Mesodermal cell (in vitro differentiated cells): Measurements from ENCODE around the gene ADAMTS19. TPM values are rescaled to one million over a fixed set of nuclear protein-coding genes. Genes with fewer than 3 reads are reported as not detected.
"Not testable (repeated sequence)": the region's sequence is repeated elsewhere in the genome, so short reads cannot be mapped to it uniquely, and the experiment has no call there.

Experiments
- H3K27ac ChIP-seq: 2 replicates; pipeline ENCODE4 v1.7.0; 2013; ENCODE audit warnings: mild to moderate bottlenecking, low read depth, low read length, moderate library complexity; ENCODE audit not compliant: severe bottlenecking
- H3K36me3 ChIP-seq: 2 replicates; pipeline ENCODE4 v1.7.1; 2013; ENCODE audit warnings: mild to moderate bottlenecking, low read length, moderate library complexity; ENCODE audit not compliant: control insufficient read depth, insufficient read depth
- H3K4me1 ChIP-seq: one replicate; pipeline ENCODE4 v1.7.1; 2013; ENCODE audit warnings: mild to moderate bottlenecking, low read length; ENCODE audit not compliant: insufficient read depth, control insufficient read depth, poor library complexity, severe bottlenecking
- H3K4me3 ChIP-seq: 2 replicates; pipeline ENCODE4 v1.7.0; 2013; ENCODE audit warnings: low read length, control low read depth, mild to moderate bottlenecking; ENCODE audit not compliant: insufficient read depth, poor library complexity, severe bottlenecking; ENCODE audit errors: extremely low read depth
- H3K9me3 ChIP-seq: 2 replicates; pipeline ENCODE4 v1.7.1; 2013; ENCODE audit warnings: mild to moderate bottlenecking, low read length, moderate library complexity; ENCODE audit not compliant: control insufficient read depth
- WGBS, 2 experiments: methylation state at CpG; one replicate each; pipeline ENCODE4 v1.1.5; 2013; ENCODE audit warnings: missing lambda C conversion rate in 2 of 2; ENCODE audit not compliant: insufficient coverage in 2 of 2; 5-methylcytosine and 5-hydroxymethylcytosine counted together
- polyA plus RNA-seq, 2 experiments: library from polyadenylated mRNA; stranded (reverse); fragments of 50-300 nt; gene quantifications; one replicate each; pipeline ENCODE4 v1.2.3, GENCODE V29; 2013

Gene ADAMTS19
- 5.0 TPM for polyA plus RNA-seq (2013, experiment 1 of 2)
- polyA plus RNA-seq (2013, experiment 2 of 2), result 5.0 TPM

GRCh38 chr5:129459777-129460671, at the start of gene ADAMTS19:
ADAMTS19 (plus strand) TSS chr5:129460298; CDS start chr5:129460392, 94 bp downstream.
- WGBS, 2 experiments, result 0% methylated on average over 39 to 43 of the region's 75 CpGs
- Histone ChIP-seq H3K27ac (peak within 1 kb of the TSS; percentile 8), H3K36me3 (no peaks in the 10 kb centered on the region), H3K4me3 (peak within 1 kb of the TSS; percentile 50), H3K4me1 (peaks cover 3% of the 10 kb centered on the region), H3K9me3 (no peaks in the 10 kb centered on the region)

- Histone ChIP-seq H3K27ac (no peak overlapping the region), H3K4me1 (peaks cover 8% of the 10 kb centered on the region), H3K36me3 (no peaks in the 10 kb centered on the region), H3K9me3 (no peaks in the 10 kb centered on the region), H3K4me3 (no peak overlapping the region)
- 8 to 17% methylated on average over 1 to 2 of the region's 5 CpGs for WGBS, 2 experiments
These were observed 49.6 kb upstream of the ADAMTS19 start for GRCh38 chr5:129410488-129410887.

GRCh38 chr5:129412721-129413120, 47.4 kb upstream of the ADAMTS19 start:
- no peak overlapping the region for H3K4me3 ChIP-seq
- no CpG with 5 or more reads among the region's 2 CpGs for WGBS, 2 experiments

DNA sequence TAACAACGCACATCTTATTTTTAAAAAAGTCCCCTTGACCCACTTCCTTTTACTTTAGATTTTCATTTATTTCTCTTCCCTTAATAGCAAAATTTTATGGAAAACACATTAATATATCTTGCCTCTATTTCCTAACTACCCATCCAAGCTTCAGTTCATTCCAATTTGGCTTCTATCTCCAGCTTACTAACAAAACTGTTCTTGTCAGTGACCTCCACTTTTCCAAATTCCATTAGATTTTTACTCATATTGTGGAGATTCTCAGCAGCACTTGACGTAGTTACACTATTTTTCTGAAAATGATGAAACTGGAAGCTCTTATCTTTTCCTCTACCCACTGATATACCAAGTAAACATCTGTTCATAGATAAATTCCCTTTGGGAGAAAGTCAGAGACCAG, 46.5 kb upstream of the ADAMTS19 start:
- WGBS, 2 experiments, result 80% methylated on average over 1 of the region's 2 CpGs; no CpG with 5 or more reads in 1 of the 2 experiments
- Histone ChIP-seq H3K27ac (no peak overlapping the region), H3K4me1 (peaks cover 8% of the 10 kb centered on the region), H3K36me3 (no peaks in the 10 kb centered on the region), H3K9me3 (no peaks in the 10 kb centered on the region), H3K4me3 (no peak overlapping the region)

More at GRCh38 chr5:129412721-129413120, 47.4 kb upstream of the ADAMTS19 start:
- H3K9me3 ChIP-seq, result no peaks in the 10 kb centered on the region
- H3K36me3 ChIP-seq, result no peaks in the 10 kb centered on the region
- peaks cover 8% of the 10 kb centered on the region for H3K4me1 ChIP-seq
- no peak overlapping the region for H3K27ac ChIP-seq

DNA sequence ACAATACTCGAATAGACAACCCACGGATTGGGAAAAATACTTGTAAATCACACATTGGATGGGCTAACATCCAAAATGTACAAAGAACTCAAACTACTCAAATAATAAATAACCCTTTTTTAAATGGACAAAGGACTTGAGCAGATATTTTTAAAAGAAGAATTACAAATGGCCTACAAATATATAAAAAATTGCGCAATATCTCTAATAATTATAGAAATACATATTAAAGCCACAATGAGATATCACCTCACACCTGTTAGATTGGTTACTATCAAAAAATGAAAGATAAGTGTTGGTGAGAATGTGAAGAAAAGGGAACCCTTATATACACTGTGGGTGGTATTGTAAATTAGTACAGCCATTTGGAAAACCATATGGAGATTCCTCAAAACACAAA, 40.8 kb upstream of the ADAMTS19 start:
- Histone ChIP-seq H3K4me1 (no peaks in the 10 kb centered on the region), H3K27ac (no peak overlapping the region), H3K4me3 (no peak overlapping the region), H3K9me3 (no peaks in the 10 kb centered on the region), H3K36me3 (no peaks in the 10 kb centered on the region)
- 93% methylated on average over 2 of the region's 3 CpGs; no CpG with 5 or more reads in 1 of the 2 experiments for WGBS, 2 experiments

- Histone ChIP-seq H3K4me1 (no peaks in the 10 kb centered on the region), H3K9me3 (no peaks in the 10 kb centered on the region), H3K4me3 (no peak overlapping the region), H3K27ac (no peak overlapping the region), H3K36me3 (no peaks in the 10 kb centered on the region)
These were observed 35.1 kb upstream of the ADAMTS19 start for GRCh38 chr5:129425031-129425430.

DNA sequence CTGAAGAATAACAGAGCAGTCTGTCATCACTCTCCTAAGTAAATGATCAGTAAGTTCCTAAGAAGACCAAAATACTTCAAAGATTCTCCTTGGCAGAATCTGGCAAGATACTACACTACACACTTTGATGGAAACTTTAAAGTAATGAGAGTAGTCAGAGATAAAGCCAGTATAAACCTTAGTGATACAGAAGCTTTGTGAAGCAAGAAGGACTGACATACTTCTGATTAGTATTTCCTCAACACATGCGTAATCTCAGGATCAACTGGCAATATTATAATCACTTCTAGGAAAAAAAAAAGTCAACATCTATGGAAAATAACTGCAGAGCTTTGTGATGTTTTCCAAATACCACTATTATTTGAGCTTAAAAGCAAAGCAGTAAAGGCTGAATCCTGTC, 34.0 kb upstream of the ADAMTS19 start:
- H3K27ac ChIP-seq, result no peak overlapping the region
- no peak overlapping the region for H3K4me3 ChIP-seq
- H3K36me3 ChIP-seq, result no peaks in the 10 kb centered on the region
- no peaks in the 10 kb centered on the region for H3K9me3 ChIP-seq
- no CpG with 5 or more reads among the region's 1 CpG for WGBS, 2 experiments
- no peaks in the 10 kb centered on the region for H3K4me1 ChIP-seq

DNA sequence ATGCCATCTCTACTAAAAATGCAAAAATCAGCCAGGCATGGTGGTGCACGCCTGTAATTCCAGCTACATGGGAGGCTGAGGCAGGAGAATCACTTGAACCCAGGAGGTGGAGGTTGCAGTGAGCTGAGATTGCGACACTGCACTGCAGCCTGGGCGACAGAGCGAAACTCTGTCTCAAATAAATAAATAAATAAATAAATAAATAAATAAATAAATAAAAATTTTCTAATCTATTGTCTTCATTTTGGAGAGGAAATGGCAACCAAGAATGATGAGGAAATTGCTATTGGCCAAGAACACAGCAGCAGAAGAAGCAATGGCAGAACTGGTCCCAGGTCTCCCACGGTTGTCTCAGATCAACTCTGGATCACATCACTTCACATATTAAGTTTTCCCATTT, 31.5 kb upstream of the ADAMTS19 start:
- WGBS, 2 experiments, result 80% methylated on average over 1 of the region's 5 CpGs; no CpG with 5 or more reads in 1 of the 2 experiments
- H3K4me3 ChIP-seq, H3K27ac ChIP-seq, H3K36me3 ChIP-seq, H3K9me3 ChIP-seq, H3K4me1 ChIP-seq: not testable (repeated sequence)

- H3K36me3 ChIP-seq, result no peaks in the 10 kb centered on the region
- no peak overlapping the region for H3K27ac ChIP-seq
- H3K9me3 ChIP-seq, result no peaks in the 10 kb centered on the region
These were observed 28.7 kb upstream of the ADAMTS19 start for GRCh38 chr5:129431406-129431805.

DNA sequence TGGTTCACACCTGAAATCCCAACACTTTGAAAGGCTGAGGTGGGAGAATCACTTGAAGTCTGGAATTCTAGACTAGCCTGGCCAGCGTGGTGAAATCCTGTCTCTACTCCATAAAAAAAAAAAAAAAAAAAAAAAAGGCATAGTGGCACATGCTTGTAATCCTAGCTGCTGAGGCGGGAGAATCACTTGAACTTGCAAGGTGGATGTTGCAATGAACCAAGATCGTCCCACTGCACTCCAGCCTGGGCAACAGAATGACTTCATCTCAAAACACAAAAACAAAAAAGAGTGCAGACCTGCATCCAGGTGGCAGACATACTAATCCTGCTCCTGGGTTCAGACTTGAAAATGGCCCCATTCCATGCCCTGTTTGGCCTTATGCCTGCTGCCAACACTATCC, 21.8 kb upstream of the ADAMTS19 start:
- Histone ChIP-seq H3K4me3 (no peak overlapping the region), H3K9me3 (no peaks in the 10 kb centered on the region), H3K27ac (no peak overlapping the region), H3K4me1 (no peaks in the 10 kb centered on the region), H3K36me3 (no peaks in the 10 kb centered on the region)
- 79% methylated on average over 2 of the region's 3 CpGs; no CpG with 5 or more reads in 1 of the 2 experiments for WGBS, 2 experiments

More at GRCh38 chr5:129431406-129431805, 28.7 kb upstream of the ADAMTS19 start:
- Histone ChIP-seq H3K4me3 (no peak overlapping the region), H3K4me1 (no peaks in the 10 kb centered on the region)

DNA sequence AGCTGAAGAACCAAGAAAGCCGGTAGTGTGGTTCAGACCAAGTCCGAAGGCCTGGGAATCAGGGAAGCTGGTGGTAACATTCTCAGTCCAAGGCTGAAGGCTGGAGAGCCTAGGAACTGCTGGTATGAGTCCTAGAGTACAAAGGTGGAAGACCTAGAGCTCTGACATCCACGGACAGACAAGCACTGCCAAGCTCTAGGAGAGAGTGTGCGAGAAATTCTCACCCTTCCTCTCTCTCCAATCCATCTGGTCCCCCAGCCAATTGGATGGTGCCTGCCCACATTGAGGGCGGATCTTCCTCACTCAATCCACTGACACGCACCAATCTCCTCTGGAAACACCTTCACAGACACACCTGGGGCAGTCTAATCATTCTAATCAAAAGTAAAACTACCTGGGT, 19.7 kb upstream of the ADAMTS19 start:
- WGBS, 2 experiments, result 90 to 97% methylated on average over 5 of the region's 6 CpGs
- H3K4me3 ChIP-seq, result no peak overlapping the region

More for the DNA sequence above, 19.7 kb upstream of the ADAMTS19 start:
- no peaks in the 10 kb centered on the region for H3K9me3 ChIP-seq
- H3K36me3 ChIP-seq, result no peaks in the 10 kb centered on the region
- H3K27ac ChIP-seq, result no peak overlapping the region
- no peaks in the 10 kb centered on the region for H3K4me1 ChIP-seq
